GM19043 (cell line): Measurements from ENCODE around the gene MEF2D.

Experiments used
- ATAC-seq: cut with Tn5 transposase; IDR thresholded peaks from one replicate; pipeline ENCODE4 v1.9.1; 2021; ENCODE audit warnings: low read depth; ENCODE audit not compliant: unreplicated experiment

MEF2D gene

DNA sequence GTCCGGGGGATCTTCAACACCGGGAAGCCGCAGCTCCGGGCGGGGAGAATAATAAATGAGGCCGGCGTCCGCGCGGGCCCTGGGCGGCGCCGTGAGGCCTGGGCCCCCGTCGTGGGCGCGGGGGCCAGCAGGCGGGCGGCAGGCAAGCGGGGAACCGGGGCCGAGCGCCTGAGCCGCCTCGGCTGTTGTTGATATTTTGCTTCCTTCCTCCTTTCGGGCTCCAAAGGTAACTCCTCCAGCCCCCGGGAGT is at the start of gene MEF2D:
TSS of gene MEF2D (minus strand) at position 233 of the 250 bp plus-strand sequence. CDS start 17,483 bp downstream, outside the sequence.
- ATAC-seq = no peak

DNA sequence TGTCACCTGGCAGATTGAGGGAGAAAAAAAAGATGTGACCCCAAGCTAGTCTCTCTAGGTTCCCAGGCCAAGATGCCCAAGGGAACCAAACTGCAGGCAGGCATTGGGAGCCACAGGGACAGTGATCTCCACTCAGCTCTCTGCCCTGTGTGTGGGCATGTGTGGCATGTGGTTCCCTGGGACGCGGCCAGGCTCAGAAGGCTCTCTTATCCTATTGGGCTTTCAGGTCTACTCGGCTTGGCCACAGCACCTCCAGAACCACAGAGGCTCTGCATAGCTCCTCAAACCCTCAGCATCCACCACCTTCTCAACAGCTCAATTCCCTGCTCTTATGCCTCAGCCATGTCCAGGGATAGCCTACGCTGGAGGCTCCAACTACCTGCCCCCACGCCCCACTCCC is 49.8 kb upstream of the MEF2D start:
- no peak for ATAC-seq

DNA sequence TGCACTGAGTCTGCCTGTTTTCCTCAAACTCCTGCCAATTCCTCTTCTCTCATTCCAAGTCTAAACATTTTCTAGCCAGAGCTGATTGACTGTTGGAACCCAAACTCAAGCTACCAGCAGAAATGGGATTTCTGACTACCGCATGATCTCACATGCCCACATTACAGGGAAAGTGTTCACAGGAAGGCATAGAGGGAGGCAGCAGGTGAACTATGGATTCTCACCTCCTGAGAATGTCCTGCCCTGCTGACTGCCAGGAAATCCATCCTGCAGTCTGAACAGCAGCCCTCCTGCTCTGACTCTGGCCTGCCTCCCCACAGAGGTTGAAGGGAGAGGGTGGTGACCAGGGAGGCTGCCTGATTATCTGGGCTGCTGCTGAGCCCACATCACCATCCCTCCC is 49.3 kb upstream of the MEF2D start:
- no peak for ATAC-seq

DNA sequence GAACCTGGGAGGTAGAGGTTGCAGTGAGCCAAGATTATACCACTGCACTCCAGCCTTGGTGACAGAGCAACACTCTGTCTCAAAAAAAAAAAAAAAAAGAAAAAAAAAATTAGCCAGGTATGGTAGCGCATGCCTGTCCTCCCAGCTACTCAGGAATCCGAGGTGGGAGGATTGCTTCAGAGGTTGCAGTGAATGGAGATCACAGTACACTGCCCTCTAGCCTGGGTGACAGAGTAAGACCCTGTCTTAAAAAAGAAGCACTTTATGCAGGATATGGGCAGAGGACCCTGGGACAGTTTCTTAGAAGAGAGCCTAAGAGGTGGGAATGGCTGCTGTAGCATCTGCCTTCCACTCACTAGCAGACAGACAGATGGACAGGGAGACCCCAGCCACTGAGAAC is 48.8 kb upstream of the MEF2D start:
- no peak for ATAC-seq

DNA sequence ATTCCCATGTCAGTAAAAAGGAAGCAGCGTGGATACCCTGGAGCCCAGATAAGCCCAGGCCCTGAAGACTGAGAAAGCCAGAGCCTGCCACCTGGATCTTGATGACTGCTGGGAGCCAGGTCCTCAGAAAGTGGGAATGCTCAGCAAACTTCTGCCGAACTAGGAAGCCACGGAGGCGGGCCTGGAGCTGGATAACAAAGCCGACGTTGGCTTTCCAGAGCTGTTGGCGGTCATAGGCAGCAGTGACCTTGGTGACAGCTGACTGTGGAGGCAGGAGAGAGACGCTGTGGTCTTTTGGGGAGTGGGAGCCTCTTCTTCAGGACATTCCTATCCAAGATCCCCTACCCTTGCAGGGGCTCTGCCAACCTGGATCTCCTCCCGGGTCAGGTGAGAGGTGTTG is 47.4 kb upstream of the MEF2D start:
- no peak for ATAC-seq

DNA sequence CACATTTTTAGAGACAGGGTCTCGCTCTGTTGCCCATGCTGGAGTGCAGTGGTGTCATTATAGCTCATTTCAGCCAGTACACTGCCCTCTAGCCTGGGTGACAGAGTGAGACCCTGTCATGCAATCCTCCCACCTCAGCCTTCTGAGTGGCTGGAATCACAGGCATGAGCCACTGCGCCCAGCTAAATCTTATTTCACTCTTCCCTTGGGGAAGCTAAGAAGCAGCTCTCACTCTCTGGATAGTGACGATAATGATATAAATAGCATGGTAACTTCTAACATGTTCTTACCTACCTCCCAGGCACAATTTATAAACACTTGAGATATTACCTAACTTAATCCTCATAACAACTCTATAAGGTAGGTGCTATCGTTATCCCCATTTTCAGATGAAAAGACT is 46.9 kb upstream of the MEF2D start:
- ATAC-seq = no peak

DNA sequence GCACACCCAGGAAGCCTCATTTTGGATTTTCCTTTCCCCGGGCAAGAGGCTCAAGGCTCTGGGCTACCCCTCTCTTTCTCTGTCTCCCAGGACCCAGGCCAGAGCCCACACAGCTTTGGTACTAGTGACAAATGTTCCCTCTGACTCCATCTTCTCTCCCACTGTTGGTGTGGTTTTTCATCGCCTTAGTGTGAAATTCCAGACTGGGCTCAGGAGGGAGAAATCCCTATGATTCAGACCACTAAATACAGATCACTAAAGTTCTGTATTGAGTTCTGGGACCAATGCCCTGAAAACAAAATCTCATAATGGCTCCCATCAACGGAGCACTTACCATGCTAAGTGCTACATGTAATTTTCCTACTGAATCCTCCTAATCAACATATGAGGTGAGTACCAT is 45.7 kb upstream of the MEF2D start:
- ATAC-seq = no peak

DNA sequence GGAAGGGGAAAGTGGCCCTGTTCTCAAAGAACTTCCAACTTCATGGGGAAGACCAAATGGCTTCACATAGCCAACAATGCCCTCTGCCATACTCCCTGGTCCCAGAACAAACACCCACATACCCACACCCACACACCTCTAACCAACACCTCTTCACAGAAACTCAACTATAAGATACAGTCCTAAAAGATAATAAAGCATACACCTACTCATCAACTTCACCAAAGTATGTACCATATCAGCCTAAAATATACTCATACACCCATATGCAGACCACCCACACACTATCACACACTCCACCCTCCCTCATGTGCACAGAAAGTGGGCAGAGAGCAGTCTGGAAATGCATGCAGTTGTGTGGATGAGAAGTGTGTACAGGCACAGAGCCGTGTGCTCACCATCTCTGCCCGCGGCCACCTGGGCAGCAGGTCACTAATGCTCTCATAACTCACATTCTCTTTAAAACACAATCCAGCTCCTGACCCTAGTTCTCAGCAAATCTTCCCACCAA is 44.1 kb upstream of the MEF2D start:
- ATAC-seq = no peak

DNA sequence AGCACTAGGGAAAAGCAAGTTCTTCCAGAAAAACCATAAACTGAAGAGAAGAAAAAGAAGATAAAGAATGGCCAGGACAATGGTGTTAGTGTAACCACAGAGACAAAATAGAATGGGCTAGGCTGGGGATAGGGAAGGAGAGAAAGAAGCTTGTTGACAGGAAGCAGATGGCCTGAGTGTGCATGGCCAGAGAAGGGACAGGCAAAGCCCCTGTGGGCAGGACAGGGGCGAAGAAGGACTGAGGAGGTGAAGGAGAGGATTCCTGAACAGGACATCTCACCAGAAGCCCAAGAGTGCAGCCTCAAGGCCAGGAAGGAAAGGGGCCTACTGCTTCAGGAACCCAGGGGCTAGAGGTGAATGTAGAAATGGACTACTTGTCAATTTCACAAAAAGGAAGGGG is 42.5 kb upstream of the MEF2D start:
- ATAC-seq = no peak

DNA sequence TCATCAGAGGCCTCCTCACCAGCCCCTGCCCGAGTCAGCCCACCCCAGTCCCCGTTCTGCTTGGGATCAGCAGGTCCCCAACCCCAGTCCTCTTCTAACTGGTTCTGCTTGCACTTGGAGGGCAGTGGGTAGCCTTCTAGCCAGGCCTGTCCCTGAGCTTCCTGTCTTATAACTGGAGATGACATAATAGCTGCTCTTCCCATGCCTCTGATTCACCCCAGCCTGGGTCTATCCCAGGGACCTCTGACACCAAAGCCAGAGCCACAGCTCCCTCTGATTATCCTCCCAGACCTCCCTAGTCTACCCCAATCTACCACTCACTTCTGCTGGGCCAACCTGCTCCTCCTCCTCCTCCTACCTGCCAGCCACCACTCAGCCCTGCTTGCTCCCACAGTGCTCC is 40.4 kb upstream of the MEF2D start:
- ATAC-seq = no peak

DNA sequence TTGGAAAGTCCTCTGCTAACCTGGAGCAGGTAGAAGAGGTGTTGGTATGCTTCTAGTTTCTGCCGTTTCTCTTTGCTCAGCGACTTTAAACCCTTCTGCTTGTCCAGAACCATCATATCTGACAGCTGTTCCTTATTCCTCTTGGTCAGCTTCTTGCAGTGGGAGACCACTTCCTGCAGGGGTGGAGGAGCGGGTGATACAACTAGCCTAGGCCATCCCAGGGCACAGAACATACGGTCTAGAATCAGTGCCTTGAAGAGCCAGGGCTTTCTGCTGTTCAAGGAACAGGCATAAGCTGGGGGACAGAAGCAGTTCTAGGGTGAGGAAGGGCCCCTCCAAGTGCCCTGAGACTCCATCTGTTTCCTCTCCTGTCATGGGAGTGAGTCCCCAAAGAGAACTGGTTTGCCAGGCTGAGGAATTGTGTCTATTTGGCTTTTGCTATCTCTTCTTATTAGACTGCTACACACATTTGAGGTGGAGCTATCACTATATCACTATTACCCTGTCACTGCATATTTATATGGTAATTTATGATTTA is 39.3 kb upstream of the MEF2D start:
- no peak for ATAC-seq

DNA sequence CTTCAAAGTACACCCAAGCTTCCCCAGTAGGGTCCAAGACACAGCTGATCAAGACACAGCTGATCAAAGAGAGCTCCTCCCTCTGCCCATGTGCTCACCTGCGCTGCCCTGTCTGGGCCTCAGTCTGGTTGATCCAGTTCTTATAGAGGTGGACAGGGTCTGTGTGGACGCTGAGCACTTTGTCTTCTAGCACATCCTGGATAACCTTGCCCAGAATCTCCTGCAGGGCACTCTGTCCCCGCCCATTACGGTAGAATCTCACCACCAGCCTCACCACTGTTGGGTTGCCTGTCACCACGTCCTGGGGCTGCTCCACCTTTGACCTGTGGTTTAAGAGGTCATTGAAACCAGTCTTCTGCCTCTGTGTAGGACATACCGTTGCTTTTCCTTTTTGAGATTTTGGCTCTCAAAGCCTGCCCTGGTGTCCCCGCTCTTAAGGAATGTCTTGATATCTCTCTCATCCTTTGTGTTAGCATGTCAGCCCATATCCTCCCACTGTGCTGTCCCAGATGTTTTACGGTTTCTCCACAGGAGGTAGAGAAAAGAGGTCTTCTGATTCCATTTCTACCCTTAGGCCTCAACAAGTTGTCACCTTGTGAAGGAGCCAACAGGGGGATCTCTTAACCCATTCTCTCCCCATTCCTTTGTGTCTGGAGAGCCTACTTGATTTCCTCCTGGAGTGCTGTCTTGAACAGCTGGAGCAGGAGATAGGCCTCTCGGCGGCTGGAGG is 38.3 kb upstream of the MEF2D start:
- no peak for ATAC-seq

DNA sequence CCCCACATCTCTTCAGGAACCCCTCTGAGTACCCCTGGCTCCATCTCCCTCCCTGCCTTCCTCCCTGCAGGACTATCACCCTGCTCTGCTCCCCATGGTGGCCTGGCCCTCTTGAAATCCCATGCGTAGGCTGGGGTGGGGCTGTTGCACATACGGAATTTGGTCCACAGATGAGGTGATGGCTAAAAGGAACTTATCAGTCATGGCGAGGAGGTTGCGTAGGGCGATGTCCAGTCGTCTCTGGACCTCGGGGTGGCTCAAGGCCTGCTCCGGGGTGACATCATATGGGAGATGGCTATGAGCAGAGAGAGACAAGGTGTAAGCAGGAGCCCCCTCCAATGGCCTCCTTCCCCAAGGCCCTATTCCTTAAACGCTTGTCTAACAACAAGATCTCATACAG is 36.5 kb upstream of the MEF2D start:
- ATAC-seq = no peak

DNA sequence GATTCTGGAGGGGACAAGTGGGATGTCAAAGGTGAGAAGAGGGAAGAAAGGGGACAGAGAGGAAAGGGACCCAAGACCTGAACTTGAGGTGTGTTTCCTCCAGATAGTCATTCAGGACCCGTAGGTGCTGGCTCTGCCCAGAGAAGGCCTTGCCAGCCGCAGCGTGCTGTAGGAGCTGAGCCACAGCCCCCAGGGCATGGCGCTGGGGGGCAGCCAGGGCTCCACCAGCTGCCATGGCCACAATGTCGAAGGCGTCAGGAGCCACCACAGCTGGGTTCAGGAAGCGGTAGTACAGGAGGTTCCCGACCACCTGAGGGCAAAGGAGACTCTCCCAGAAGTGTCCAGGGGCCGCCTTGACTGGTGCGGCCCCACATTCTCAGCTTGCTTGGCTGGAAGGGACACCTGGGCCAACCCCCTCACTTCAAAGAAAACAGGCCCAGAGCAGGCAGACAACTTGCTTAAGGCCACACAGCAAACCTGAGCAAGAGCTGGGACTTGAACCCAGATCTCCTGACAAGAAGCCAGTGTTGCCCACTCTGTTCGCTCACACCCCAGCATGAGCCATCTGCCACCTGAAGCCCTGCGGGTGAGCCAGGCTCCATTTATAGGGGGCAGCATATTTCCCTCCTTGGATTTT is 34.0 kb upstream of the MEF2D start:
- ATAC-seq = no peak

DNA sequence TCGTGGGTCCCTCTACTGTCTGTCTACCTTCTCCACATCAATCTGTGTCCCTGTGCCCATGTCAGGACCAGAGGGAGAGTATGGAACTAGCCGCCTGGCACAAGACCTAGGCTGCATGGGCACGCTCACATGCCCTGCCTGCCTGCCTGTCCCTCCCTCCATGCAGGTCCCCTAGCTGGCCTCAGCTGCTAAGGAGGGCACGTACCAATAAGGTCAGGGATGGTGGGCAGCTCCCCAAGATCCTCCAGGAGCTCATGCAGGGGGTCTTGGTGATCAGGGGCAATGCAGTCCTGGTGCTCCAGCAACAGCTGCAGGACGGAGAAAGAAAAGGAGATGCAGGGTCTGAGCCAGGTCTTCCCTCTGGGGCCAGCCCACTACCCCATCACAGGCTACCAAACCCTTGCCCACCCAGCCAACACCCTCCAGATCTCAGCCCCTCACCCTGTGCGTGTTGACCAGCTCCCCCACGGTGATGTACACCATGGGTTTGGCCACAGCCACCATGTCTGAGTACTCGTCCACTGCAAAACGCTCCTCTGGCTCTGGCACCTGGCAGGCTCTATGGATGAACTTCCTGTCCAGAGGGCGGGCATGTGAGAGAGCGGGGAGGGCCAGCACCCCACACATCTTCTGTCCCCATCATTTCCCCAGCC is 33.1 kb upstream of the MEF2D start:
- ATAC-seq = no peak

DNA sequence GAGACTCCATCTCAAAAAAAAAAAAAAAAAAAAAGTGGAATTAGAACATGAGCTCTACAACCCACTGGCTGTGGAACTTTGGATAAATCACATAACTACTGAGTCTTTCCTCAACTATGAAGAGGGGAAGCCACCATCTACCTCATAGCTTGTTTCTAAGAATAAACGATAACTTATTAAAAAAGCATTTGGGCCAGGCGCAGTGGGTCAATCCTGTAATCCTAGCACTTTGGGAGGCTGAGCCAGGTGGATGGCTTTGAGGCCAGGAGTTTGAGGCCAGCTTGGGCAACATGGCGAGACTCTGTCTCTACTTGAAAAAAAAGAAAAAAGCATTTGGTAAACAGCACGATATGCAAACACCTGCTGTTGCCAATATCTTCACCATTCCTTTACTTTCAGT is 31.8 kb upstream of the MEF2D start:
- ATAC-seq = no peak

DNA sequence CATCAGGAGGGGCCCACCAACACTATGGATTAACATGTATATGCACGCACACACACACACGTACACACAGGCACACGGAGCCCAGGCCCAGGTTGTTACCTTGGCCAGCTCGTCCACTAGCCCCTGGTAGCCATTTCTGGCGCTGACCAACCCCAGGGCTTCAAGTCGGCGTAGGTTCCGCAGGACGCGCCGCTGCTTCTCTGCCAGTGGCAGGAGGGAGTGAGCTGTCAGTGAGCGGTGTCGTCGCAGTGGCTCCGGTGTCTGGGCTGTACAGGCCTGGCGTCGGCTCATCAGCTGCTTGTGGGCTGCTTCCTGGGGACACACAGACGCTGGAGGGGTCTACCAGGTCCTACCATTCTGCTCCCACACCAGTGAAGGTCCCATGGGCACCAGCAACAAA is 29.4 kb upstream of the MEF2D start:
- no peak for ATAC-seq

DNA sequence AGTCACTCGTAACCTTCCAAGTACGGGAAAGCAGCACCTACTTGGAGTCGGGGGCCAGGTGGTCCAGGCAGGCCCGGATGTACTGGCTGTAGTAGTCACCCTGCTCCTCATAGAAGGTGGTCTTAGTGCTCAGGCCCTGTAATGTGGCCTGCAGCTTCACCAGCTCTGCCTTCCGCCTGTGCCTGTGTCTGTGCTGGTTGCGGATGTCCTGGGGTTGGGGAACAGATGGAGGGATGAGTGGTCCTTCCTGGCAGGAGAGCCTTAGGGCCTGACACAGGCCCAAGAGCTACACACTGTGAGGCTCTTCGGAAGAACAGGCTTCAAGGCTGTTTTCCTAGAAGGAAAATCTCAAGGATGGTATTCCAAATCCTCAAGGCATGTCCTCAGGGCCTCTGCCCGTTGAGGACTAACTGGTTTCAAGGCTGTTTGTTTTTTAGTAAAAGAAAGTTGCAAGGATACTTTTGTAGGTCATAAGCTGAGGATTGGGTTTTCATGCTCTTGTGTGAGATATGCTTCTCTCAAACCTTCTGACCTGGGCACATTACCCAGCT is 28.4 kb upstream of the MEF2D start:
- no peak for ATAC-seq

DNA sequence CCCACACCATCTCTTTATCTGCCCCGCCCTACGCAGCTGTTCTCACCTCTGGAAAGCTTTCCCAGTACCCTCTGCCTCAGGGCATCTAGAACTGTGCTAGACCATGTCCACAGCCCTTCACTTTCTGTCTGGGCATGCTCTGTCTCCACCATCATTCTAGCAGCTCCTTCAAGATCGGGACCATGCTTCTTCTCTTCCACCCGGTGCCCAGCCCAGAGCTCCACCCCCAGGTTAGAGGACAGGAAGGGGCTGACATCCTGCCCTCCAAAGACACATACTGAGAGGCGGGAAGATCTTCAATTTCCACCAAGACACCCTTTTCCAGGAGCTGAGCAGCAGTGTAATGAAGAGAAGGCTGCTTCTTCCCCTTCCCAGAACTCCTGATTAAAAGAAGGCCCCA is 27.7 kb upstream of the MEF2D start:
- ATAC-seq = no peak

DNA sequence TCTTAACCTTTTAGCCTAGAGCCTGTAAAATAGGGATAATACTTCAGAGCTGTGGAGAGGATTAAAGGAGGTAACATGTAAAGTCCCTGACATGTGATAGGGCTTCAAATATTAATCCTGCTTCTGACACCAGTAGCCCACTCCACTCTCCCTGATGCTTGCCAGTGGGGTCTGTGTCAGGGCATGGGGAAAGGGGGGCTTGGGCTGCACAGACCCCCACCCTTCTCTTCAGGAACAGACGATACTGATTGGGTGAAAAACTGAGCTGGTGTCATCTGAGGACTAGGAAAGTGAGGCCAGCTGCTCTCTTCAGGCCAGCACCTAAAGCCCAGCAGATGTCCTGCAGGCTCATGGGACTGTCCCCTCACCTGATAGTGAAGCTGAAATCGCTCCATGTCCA is 27.0 kb upstream of the MEF2D start:
- ATAC-seq = no peak

DNA sequence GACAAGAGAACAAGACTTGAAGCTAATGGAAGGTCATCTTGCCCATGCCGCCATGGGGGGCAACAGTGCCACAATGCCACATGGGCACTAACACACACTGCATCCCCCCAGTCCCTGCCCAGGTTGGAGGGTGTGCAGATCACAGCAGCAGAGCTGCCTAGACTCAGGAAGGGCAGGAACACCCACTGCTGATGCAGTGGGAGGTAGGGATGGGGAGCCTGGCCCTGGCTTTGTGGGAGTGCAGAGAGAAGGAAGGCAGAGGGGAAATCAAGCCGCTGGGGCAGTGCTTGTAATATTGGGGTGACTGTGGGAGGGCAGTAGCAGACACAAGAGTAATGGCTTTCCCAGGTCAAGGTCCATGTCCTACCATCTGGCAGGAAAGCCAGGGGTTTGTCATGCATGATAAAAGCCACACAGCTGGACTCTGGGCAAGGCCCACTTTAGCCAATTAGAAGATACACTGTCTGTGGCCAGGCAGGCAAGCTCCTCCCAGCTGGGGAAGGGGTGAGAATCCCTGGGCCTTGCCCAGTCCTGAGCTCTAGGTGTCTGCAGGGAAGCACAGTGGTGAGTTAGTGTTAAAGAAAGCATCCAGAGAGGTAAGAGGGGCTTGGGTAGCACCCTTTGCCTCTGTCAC is 25.4 kb upstream of the MEF2D start:
- no peak for ATAC-seq
